ENCODE data around the gene MNAT1. TPM values are rescaled to one million over a fixed set of nuclear protein-coding genes. Genes with fewer than 3 reads are reported as not detected.

Gene MNAT1
- total and polyA plus RNA-seq, 9 of the 15 experiments (the other 6 are each of a cell fraction or from before 2014, with no cell fraction given) = 37.8 to 83.3 (median 60.4) TPM

- BruUV-seq (replicated peaks) = no TSS peak
- H4K20me1 ChIP-seq (replicated peaks; ENCODE audit: control insufficient read depth, insufficient read depth, low read length) = no peaks in the 10 kb centered on the region
- H3K27me3 ChIP-seq (ENCODE audit: control insufficient read depth in 2 of 2, insufficient read depth in 2 of 2, low read length in 2 of 2) = no peaks in the 10 kb centered on the region
- no peak overlapping the region for H2AFZ ChIP-seq (ENCODE audit: low read depth, low read length)
- in situ Hi-C loops (cut with MboI) = no loop called here
- H3K4me3 ChIP-seq = no peak overlapping the region
- POLR2A ChIA-PET = no interaction called here
- H3K9me3 ChIP-seq (replicated peaks; ENCODE audit: control insufficient read depth, insufficient read depth, low read depth, low read length) = no peaks in the 10 kb centered on the region
- H3K9me1 ChIP-seq (ENCODE audit: control insufficient read depth, insufficient read depth, low read length) = no peaks in the 10 kb centered on the region
- DNase-seq (ENCODE audit: extremely low read depth in 1 of 4, low spot score in 3 of 4) = no peak
- no peak overlapping the region for H3K27ac ChIP-seq (ENCODE audit: extremely low read depth, low read depth, low read length)
- FAIRE-seq = no peak
- H3K4me2 ChIP-seq (ENCODE audit: insufficient read depth, low read length) = no peak overlapping the region
- intact Hi-C loops (cut with micrococcal nuclease) = no loop called here
- CTCF ChIA-PET (ENCODE audit: low intra/inter-chr PET ratio) = no interaction called here
- no peaks in the 10 kb centered on the region for H3K4me1 ChIP-seq (replicated peaks in 1 of 2; ENCODE audit: control insufficient read depth in 2 of 2, insufficient read depth in 2 of 2, low read length in 2 of 2)
- no peak overlapping the region for H3K9ac ChIP-seq (ENCODE audit: insufficient read depth in 1 of 2, low read depth in 2 of 2, low read length in 2 of 2)
- 0 out of 3 replicates have a peak, but pooled peaks cover 4% of the 10 kb centered on the region for H3K79me2 ChIP-seq (ENCODE audit: control insufficient read depth, insufficient read depth, low read length)
- H3K36me3 ChIP-seq (ENCODE audit: control insufficient read depth, insufficient read depth, low read length) = no peaks in the 10 kb centered on the region
- ATAC-seq = no peak
- whole genome bisulfite sequencing (ENCODE audit: insufficient coverage, low coverage, missing lambda C conversion rate) = 20% methylated on average over 2 of the region's 2 CpGs
- TF ChIP-seq, protein P1, sequence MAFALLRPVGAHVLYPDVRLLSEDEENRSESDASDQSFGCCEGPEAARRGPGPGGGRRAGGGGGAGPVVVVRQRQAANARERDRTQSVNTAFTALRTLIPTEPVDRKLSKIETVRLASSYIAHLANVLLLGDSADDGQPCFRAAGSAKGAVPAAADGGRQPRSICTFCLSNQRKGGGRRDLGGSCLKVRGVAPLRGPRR (CRISPR knock-in tag; IDR thresholded peaks at IDR 0.05) = no peak
- TF ChIP-seq ILF3 (IDR thresholded peaks at IDR 0.05; ENCODE audit: borderline replicate concordance) = no peak
- TF ChIP-seq ARHGAP35 (IDR thresholded peaks at IDR 0.05; ENCODE audit: partially characterized antibody) = no peak
- TF ChIP-seq MCM2 (IDR thresholded peaks at IDR 0.05; ENCODE audit: low read depth) = no peak
- TF ChIP-seq BRD9 (IDR thresholded peaks at IDR 0.05; ENCODE audit: low read depth, partially characterized antibody) = no peak
- TF ChIP-seq HDAC8 (tag; IDR thresholded peaks at IDR 0.05) = no peak
- no peak for TF ChIP-seq HOXB6 (CRISPR knock-in tag; IDR thresholded peaks at IDR 0.05; ENCODE audit: borderline replicate concordance)
- TF ChIP-seq, protein P2, sequence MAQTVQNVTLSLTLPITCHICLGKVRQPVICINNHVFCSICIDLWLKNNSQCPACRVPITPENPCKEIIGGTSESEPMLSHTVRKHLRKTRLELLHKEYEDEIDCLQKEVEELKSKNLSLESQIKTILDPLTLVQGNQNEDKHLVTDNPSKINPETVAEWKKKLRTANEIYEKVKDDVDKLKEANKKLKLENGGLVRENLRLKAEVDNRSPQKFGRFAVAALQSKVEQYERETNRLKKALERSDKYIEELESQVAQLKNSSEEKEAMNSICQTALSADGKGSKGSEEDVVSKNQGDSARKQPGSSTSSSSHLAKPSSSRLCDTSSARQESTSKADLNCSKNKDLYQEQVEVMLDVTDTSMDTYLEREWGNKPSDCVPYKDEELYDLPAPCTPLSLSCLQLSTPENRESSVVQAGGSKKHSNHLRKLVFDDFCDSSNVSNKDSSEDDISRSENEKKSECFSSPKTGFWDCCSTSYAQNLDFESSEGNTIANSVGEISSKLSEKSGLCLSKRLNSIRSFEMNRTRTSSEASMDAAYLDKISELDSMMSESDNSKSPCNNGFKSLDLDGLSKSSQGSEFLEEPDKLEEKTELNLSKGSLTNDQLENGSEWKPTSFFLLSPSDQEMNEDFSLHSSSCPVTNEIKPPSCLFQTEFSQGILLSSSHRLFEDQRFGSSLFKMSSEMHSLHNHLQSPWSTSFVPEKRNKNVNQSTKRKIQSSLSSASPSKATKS (CRISPR knock-in tag; IDR thresholded peaks at IDR 0.05) = no peak
- no peak for TF ChIP-seq ZNF436 (CRISPR knock-in tag; IDR thresholded peaks at IDR 0.05)
- TF ChIP-seq, protein P3, sequence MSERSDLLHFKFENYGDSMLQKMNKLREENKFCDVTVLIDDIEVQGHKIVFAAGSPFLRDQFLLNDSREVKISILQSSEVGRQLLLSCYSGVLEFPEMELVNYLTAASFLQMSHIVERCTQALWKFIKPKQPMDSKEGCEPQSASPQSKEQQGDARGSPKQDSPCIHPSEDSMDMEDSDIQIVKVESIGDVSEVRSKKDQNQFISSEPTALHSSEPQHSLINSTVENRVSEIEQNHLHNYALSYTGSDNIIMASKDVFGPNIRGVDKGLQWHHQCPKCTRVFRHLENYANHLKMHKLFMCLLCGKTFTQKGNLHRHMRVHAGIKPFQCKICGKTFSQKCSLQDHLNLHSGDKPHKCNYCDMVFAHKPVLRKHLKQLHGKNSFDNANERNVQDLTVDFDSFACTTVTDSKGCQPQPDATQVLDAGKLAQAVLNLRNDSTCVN (CRISPR knock-in tag; IDR thresholded peaks at IDR 0.05) = no peak
- TF ChIP-seq ZFP30 (CRISPR knock-in tag; IDR thresholded peaks at IDR 0.05; ENCODE audit: borderline replicate concordance) = no peak
- TF ChIP-seq MCM5 (IDR thresholded peaks at IDR 0.05; ENCODE audit: low read depth) = no peak
- TF ChIP-seq PHF20 (IDR thresholded peaks at IDR 0.05; ENCODE audit: partially characterized antibody) = no peak
- TF ChIP-seq, protein P4, sequence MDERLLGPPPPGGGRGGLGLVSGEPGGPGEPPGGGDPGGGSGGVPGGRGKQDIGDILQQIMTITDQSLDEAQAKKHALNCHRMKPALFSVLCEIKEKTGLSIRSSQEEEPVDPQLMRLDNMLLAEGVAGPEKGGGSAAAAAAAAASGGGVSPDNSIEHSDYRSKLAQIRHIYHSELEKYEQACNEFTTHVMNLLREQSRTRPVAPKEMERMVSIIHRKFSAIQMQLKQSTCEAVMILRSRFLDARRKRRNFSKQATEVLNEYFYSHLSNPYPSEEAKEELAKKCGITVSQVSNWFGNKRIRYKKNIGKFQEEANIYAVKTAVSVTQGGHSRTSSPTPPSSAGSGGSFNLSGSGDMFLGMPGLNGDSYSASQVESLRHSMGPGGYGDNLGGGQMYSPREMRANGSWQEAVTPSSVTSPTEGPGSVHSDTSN (CRISPR knock-in tag; IDR thresholded peaks at IDR 0.05; ENCODE audit: low read depth) = no peak
- TF ChIP-seq, protein P4 (tag; conservative IDR thresholded peaks at IDR 0.05; ENCODE audit: low read depth) = no peak
- TF ChIP-seq ETV6 (IDR thresholded peaks at IDR 0.05; ENCODE audit: borderline replicate concordance in 1 of 2, low read depth in 2 of 2, low read length in 1 of 2) = no peak
- TF ChIP-seq ETV6 (CRISPR knock-in tag; IDR thresholded peaks at IDR 0.05; ENCODE audit: borderline replicate concordance) = no peak
- no peak for TF ChIP-seq CBX2 (IDR thresholded peaks at IDR 0.05; ENCODE audit: insufficient read depth, low read length, poor library complexity, severe bottlenecking)
Observed at GRCh38 chr14:60771117-60771516, 36.6 kb downstream of the MNAT1 start.

Measured in K562 (cell line).